ENCODE results near the gene MYBPC3. TPM values are rescaled to one million over a fixed set of nuclear protein-coding genes. Genes with fewer than 3 reads are reported as not detected.
A peak's percentile ranks its signal among the peaks of the same experiment; 100 is the strongest.

The MYBPC3 gene
- total and polyA plus RNA-seq, 12 donors: 0.54 to 5.8 (median 2.0) TPM

GRCh38 chr11:47331454-47332302, 20.8 kb downstream of the MYBPC3 start:
- H3K4me1 ChIP-seq (replicated peaks in 1 of 2): no peaks in the 10 kb centered on the region
- no peak for DNase-seq
- intact Hi-C loops (cut with DNase I): no loop called here
- no peak for TF ChIP-seq CTCF (IDR thresholded peaks at IDR 0.05)
- no peak for TF ChIP-seq POLR2A (IDR thresholded peaks at IDR 0.05)
- H3K27ac ChIP-seq: no peak overlapping the region
- H3K36me3 ChIP-seq (replicated peaks in 1 of 2): no peaks in the 10 kb centered on the region
- no peaks in the 10 kb centered on the region for H3K9me3 ChIP-seq (replicated peaks in 1 of 3)
- 84 to 91% (median 88%) methylated on average over 8 to 21 of the region's 21 CpGs for WGBS, 4 donors
- no peaks in the 10 kb centered on the region for H3K27me3 ChIP-seq
- no peak overlapping the region for H3K4me3 ChIP-seq

GRCh38 chr11:47329987-47330931, 22.2 kb downstream of the MYBPC3 start:
- intact Hi-C loops (cut with DNase I): no loop called here
- no peaks in the 10 kb centered on the region for H3K36me3 ChIP-seq (replicated peaks in 1 of 2)
- WGBS, 4 donors: 66 to 78% (median 70%) methylated on average over 8 to 16 of the region's 16 CpGs

GRCh38 chr11:47329431-47329986, 23.0 kb downstream of the MYBPC3 start:
- Histone ChIP-seq H3K9me3 (replicated peaks in 1 of 3) (no peaks in the 10 kb centered on the region), H3K4me1 (replicated peaks in 1 of 2) (no peaks in the 10 kb centered on the region), H3K27ac (no peak overlapping the region), H3K4me3 (no peak overlapping the region), H3K27me3 (no peaks in the 10 kb centered on the region), H3K36me3 (replicated peaks in 1 of 2) (no peaks in the 10 kb centered on the region)
- intact Hi-C loops (cut with DNase I): no loop called here
- DNase-seq: no peak
- no peak for TF ChIP-seq CTCF (IDR thresholded peaks at IDR 0.05)
- TF ChIP-seq POLR2A (IDR thresholded peaks at IDR 0.05): no peak
- 51 to 72% (median 69%) methylated on average over 6 to 12 of the region's 12 CpGs for WGBS, 4 donors

More at GRCh38 chr11:47329987-47330931, 22.2 kb downstream of the MYBPC3 start:
- Histone ChIP-seq H3K4me3 (no peak overlapping the region), H3K4me1 (replicated peaks in 1 of 2) (no peaks in the 10 kb centered on the region), H3K9me3 (replicated peaks in 1 of 3) (no peaks in the 10 kb centered on the region), H3K27ac (no peak overlapping the region), H3K27me3 (no peaks in the 10 kb centered on the region)
- TF ChIP-seq POLR2A (IDR thresholded peaks at IDR 0.05) (no peak), CTCF (IDR thresholded peaks at IDR 0.05) (no peak)
- DNase-seq: peak in 2 of 7 donors; percentile 23 to 30
